Nephron progenitor cell (in vitro differentiated cells): ENCODE results near the gene POLR2C.

Experiments
- DNase-seq: peaks from one replicate; pipeline ENCODE4 v3.0.0; 2021
- H3K27ac Mint-ChIP-seq: 2 replicates; pipeline ENCODE4 v1.8.0; 2021; ENCODE audit warnings: mild to moderate bottlenecking, moderate library complexity, mixed read lengths
- H3K27me3 Mint-ChIP-seq: 2 replicates; pipeline ENCODE4 v1.8.0; 2021; ENCODE audit warnings: mild to moderate bottlenecking, low read depth, mixed read lengths; ENCODE audit not compliant: poor library complexity
- H3K36me3 Mint-ChIP-seq: 2 replicates; pipeline ENCODE4 v1.8.0; 2021; ENCODE audit warnings: low read depth, mixed read lengths
- H3K4me1 Mint-ChIP-seq: 2 replicates; pipeline ENCODE4 v1.8.0; 2021; ENCODE audit warnings: mixed read lengths
- H3K4me3 Mint-ChIP-seq: 2 replicates; pipeline ENCODE4 v1.8.0; 2021; ENCODE audit warnings: mild to moderate bottlenecking, moderate library complexity, mixed read lengths
- H3K9me3 Mint-ChIP-seq: 2 replicates; pipeline ENCODE4 v1.8.0; 2021; ENCODE audit warnings: mild to moderate bottlenecking, moderate library complexity, mixed read lengths
- TF ChIP-seq, protein P1 (sequence below): fragments of 200-600 bp; sonication (generic); IDR thresholded peaks from 2 replicates; pipeline ENCODE4 v1.5.0; 2021; ENCODE audit warnings: antibody characterized with exemption

POLR2C gene

DNA sequence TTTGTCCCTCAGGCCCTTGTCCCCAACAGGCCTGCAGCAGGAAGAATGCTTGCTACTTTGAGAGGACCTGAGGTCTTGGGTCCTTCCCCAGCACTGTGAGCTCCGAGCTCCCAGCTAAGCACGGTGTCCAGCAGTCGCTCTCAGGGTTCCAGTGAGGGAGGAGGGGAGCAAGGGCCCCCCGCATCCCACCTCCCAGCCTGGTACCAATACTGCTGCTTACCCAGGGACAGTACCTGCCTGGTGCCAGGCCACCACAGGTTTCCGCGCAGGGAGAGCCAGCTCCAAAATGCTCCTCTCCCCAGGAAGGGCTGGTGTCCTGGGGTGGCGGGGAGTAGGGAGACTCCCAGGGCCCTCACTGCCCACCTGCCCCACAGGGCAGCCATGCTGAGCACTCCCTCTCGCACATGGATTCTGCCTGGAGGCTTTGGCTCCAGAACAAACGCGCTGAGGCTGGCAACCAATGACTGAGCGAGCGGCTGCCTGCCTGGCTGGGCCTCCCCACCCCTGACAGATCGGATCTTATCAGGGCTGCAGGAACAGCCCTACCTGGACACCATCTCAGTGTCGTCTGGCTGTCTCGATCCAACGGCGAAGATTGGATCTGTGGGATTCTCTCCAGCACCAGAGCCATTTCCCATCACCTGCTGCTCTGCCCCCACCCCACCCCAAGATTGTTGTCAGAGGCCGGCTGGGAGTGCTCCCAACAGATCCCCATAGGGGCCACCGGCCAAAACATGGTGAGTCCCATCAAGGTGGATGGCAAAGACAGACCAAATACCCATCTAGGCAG lies 21.4 kb downstream of the POLR2C start:
- no peaks in the 10 kb centered on the region for H3K36me3 Mint-ChIP-seq
- TF ChIP-seq, protein P1, sequence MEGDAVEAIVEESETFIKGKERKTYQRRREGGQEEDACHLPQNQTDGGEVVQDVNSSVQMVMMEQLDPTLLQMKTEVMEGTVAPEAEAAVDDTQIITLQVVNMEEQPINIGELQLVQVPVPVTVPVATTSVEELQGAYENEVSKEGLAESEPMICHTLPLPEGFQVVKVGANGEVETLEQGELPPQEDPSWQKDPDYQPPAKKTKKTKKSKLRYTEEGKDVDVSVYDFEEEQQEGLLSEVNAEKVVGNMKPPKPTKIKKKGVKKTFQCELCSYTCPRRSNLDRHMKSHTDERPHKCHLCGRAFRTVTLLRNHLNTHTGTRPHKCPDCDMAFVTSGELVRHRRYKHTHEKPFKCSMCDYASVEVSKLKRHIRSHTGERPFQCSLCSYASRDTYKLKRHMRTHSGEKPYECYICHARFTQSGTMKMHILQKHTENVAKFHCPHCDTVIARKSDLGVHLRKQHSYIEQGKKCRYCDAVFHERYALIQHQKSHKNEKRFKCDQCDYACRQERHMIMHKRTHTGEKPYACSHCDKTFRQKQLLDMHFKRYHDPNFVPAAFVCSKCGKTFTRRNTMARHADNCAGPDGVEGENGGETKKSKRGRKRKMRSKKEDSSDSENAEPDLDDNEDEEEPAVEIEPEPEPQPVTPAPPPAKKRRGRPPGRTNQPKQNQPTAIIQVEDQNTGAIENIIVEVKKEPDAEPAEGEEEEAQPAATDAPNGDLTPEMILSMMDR: no peak
- no peak for DNase-seq
- peaks cover 53% of the 10 kb centered on the region for H3K4me1 Mint-ChIP-seq
- H3K9me3 Mint-ChIP-seq: no peaks in the 10 kb centered on the region
- no peak overlapping the region for H3K27ac Mint-ChIP-seq
- no peak overlapping the region for H3K4me3 Mint-ChIP-seq
- peaks cover 2% of the 10 kb centered on the region for H3K27me3 Mint-ChIP-seq

DNA sequence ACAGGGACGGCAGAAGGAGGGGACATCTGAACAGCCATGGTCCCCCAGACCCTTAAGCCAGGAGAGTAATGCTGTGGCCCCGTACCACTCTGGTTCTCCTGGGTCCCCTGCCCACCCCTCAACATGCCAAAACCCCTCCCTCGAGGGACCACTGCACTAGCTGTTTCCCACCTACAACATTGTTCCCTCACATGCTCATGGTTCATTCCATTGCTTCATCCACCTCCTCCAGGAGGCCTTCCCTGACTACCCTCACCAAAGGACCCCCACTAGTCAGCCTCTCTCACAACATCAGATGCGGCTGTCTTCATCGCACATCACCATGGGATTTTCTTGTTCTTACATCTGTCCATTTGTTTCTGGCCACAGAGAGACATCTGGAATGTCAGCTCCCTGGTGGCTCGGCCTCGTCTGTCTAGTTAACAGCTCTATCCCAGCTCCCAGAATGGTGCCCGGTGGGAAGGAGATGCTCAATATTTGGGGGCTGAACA lies 22.1 kb downstream of the POLR2C start:
- no peak for DNase-seq
- Mint-ChIP-seq H3K27ac (peak overlapping the region; percentile 7), H3K9me3 (peaks cover 2% of the 10 kb centered on the region), H3K4me1 (peaks cover 47% of the 10 kb centered on the region), H3K4me3 (peak overlapping the region; percentile 45), H3K27me3 (peaks cover 2% of the 10 kb centered on the region), H3K36me3 (no peaks in the 10 kb centered on the region)
- TF ChIP-seq, protein P1: no peak

GRCh38 chr16:57485091-57485915 lies 22.8 kb downstream of the POLR2C start:
- Mint-ChIP-seq H3K9me3 (peaks cover 5% of the 10 kb centered on the region), H3K4me1 (peaks cover 40% of the 10 kb centered on the region), H3K27ac (peak overlapping the region; percentile 78), H3K27me3 (peaks cover 2% of the 10 kb centered on the region), H3K4me3 (peak overlapping the region; percentile 94), H3K36me3 (no peaks in the 10 kb centered on the region)
- DNase-seq: no peak
- TF ChIP-seq, protein P1: no peak

- peak within 1 kb of the TSS; percentile 78 for H3K27ac Mint-ChIP-seq
These were observed 23.7 kb downstream of the POLR2C start, which contains the start of gene DOK4 for GRCh38 chr16:57485916-57486857. DOK4 (minus strand) TSS chr16:57486493; CDS start chr16:57479507, 6,986 bp downstream.

More at GRCh38 chr16:57485916-57486857, 23.7 kb downstream of the POLR2C start, which contains the start of gene DOK4:
- Mint-ChIP-seq H3K27me3 (no peaks in the 10 kb centered on the region), H3K9me3 (peaks cover 5% of the 10 kb centered on the region), H3K4me3 (peak within 1 kb of the TSS; percentile 94), H3K36me3 (no peaks in the 10 kb centered on the region), H3K4me1 (peaks cover 33% of the 10 kb centered on the region)
- TF ChIP-seq, protein P1: no peak
- DNase-seq: peak; percentile 93
